Peyer's patch (tissue), 4 donors: Measurements from ENCODE around the gene CHTOP.

Experiments used
- CTCF ChIP-seq, 6 experiments: fragments of 450-650 bp in 4 of 6; fragments of 200-600 bp in 2 of 6; sonication (generic) in 1 of 6; IDR thresholded peaks; one replicate each; pipeline ENCODE4 v1.5.1; 2017 to 2019; ENCODE audit warnings: antibody characterized with exemption in 6 of 6, mild to moderate bottlenecking in 3 of 6, moderate library complexity in 1 of 6
- POLR2A ChIP-seq, 2 donors: fragments of 450-650 bp; IDR thresholded peaks; one replicate each; pipeline ENCODE4 v1.5.1; 2017; ENCODE audit warnings: antibody characterized with exemption in 2 of 2, mild to moderate bottlenecking in 2 of 2, moderate library complexity in 2 of 2

GRCh38 chr1:153661111-153661708 is 27.3 kb downstream of the CHTOP start:
- TF ChIP-seq CTCF (IDR thresholded peaks at IDR 0.05) (no peak), POLR2A (IDR thresholded peaks at IDR 0.05) (no peak)
